GM19438 (cell line): ENCODE measurements around the gene LCE6A.

Experiments
- ATAC-seq: cut with Tn5 transposase; IDR thresholded peaks from one replicate; pipeline ENCODE4 v1.9.1; 2021; ENCODE audit warnings: low read depth; ENCODE audit not compliant: unreplicated experiment

LCE6A gene

GRCh38 chr1:152871731-152872126, 29.1 kb downstream of the LCE6A start:
- no peak for ATAC-seq

- ATAC-seq = no peak
Observed at GRCh38 chr1:152873495-152873894, 30.8 kb downstream of the LCE6A start.

- no peak for ATAC-seq
Observed at GRCh38 chr1:152876827-152877226, 34.2 kb downstream of the LCE6A start.

- ATAC-seq = no peak
Observed at GRCh38 chr1:152878042-152878441, 35.4 kb downstream of the LCE6A start, which contains the start of gene SMCP. SMCP (plus strand) TSS chr1:152878322; CDS start chr1:152884423, 6,101 bp downstream.

- ATAC-seq = no peak
Observed at GRCh38 chr1:152879559-152880198, 37.0 kb downstream of the LCE6A start.

- no peak for ATAC-seq
Observed at GRCh38 chr1:152880316-152880715, 37.7 kb downstream of the LCE6A start.

- no peak for ATAC-seq
Observed at GRCh38 chr1:152880907-152881306, 38.3 kb downstream of the LCE6A start.

- no peak for ATAC-seq
Observed at GRCh38 chr1:152884085-152884484, 41.4 kb downstream of the LCE6A start.

GRCh38 chr1:152884506-152884905, 41.9 kb downstream of the LCE6A start:
- no peak for ATAC-seq

- no peak for ATAC-seq
Observed at GRCh38 chr1:152884966-152885624, 42.4 kb downstream of the LCE6A start.

- no peak for ATAC-seq
Observed at GRCh38 chr1:152886085-152886484, 43.4 kb downstream of the LCE6A start.

GRCh38 chr1:152886758-152887409, 44.2 kb downstream of the LCE6A start:
- no peak for ATAC-seq

- no peak for ATAC-seq
Observed at GRCh38 chr1:152888126-152888525, 45.5 kb downstream of the LCE6A start.
